ENCODE results near the gene GOLGA6D.
A peak's percentile ranks its signal among the peaks of the same experiment; 100 is the strongest.
"Not testable (repeated sequence)": the region's sequence is repeated elsewhere in the genome, so short reads cannot be mapped to it uniquely, and the experiment has no call there.

Gene GOLGA6D

GRCh38 chr15:75282572-75282971, at the start of gene GOLGA6D:
TSS of gene GOLGA6D (plus strand) at chr15:75282835. CDS start at chr15:75282876, 41 bp downstream.
- DNase-seq (ENCODE audit: low read depth), result not testable (repeated sequence)

- no peak for DNase-seq (ENCODE audit: low read depth)
Measured at GRCh38 chr15:75233504-75234190, 49.0 kb upstream of the GOLGA6D start.

DNA sequence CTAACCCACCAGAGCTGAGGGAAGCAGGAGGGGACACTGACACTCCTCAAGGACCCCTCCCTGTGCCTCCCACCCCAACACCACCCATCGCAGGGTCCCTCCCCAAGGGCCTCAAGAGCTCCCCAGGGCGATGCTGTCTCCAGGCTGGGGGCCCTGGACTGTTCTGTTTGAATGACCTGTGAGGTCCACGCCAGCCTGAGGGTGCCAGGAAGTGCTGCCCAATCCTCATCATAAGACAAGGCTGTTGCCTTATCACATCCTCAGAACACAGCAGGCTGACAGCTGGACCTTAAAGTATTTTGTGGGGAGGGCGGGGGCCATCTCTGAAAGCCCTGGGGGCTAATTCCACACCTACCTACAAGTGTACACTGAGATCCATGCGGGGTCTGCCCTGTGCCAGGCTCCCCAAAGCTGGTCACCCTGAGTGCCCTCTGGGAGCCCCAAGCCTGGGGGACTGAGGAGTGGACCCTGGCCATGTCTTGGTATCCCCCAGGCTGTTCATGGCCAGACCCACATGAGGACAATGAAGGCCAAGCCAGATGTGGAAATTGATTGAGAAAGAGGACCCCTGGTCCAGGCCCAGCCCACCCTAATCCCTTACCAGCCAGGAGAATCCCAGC, 48.3 kb upstream of the GOLGA6D start:
- no peak for DNase-seq (ENCODE audit: low read depth)

- no peak for DNase-seq (ENCODE audit: low read depth)
Measured at GRCh38 chr15:75235051-75235673, 47.5 kb upstream of the GOLGA6D start.

DNA sequence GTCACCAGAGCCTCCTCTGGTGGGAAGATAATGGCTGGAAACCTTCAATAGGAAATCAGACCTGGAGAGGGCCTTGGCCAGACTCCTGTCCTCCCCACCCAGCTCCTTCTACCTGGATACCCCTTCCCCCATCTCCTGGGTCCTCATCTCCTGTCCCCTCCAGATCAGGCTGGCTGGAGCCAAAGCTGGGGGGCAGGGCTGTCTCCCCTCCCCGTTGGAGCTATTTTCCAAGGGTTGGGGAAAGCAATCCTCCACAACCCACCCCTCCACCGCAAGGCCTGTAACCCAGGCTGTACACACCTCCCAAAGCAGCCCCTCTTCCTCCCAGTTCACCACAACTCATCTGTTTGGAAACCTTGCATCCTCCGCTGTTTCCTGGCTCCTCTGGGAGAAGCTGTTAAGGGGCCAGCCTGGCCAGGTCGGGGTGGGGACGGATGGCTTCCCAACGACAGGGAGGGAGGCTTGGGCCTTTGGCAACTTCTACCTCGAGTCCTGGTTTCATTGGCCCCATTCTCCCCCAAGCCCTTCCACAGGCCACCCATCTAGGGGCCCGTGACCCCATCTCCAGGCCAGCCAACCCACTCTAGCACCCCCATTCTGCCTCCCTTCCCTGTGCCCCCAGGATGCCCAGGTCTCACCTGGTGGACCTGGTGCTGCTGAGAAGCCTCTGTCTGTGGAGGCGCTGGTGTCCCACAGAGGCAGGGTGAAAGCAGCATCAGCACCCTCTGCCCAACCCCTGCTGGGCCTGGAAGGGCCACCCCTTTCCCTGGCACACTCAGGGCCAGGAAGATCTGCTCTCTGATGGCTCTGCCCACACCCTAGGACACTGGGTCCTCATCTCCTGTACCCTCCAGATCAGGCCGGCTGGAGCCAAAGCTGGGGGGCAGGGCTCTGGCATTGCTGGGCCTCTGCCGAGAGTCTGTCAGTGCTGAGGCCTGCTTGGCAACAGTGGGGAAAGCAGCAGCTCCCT, 46.6 kb upstream of the GOLGA6D start:
- no peak for DNase-seq (ENCODE audit: low read depth)

DNA sequence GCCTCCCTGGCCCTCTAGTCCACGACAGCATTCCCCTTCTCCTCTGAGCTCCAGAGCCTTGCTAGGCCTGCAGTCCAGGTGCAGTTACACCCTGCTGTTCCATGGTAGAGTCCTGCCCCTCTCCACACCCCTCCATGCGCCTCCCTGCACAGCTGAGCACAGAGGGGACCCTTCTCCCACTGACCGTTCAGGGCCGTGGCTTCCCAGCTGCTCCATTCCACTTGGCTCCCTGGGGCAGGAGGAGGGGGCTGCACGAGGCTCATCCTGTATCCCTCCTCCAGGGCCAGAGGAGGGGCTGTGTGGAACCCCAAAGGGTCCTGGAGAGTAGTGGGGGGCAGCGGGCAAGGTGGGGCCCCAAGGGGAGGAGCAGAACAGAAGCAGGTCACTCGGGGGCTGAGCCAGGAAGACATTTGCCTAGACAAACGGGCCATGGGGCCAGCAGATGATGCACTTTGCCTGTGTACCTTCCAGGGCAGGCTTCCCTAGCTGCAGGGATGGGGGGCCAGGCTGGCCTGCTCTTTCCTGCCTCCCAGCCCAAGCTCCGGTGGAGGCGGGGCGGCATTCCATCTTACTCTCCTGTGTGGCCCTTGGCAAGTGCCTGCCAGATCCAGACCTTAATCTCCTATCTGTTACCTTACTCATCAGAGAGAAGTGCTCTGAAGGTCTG, 45.2 kb upstream of the GOLGA6D start:
- no peak for DNase-seq (ENCODE audit: low read depth)

GRCh38 chr15:75238150-75238549, 44.5 kb upstream of the GOLGA6D start:
- no peak for DNase-seq (ENCODE audit: low read depth)

- DNase-seq (ENCODE audit: low read depth), result not testable (repeated sequence)
Measured at GRCh38 chr15:75245741-75246140, 36.9 kb upstream of the GOLGA6D start.

DNA sequence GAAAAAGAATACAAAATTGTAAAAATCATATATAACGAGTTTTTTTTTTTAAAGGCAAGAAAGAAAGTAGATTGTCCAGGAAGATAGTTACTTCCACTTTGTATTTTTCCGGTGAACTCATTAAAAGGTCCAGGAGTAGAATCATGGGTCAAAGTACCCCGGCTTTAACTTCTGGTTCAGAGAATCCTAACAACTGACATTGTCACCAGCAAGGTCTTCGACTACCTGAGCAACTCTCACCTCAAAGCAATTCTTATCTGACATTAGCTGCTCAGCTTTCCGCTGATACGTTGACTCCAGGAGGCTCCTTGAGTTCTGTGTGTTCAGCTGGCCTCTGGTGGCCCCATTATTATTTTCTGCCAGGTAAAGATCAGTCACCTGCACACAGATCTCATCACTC, 33.6 kb upstream of the GOLGA6D start:
- not testable (repeated sequence) for DNase-seq (ENCODE audit: low read depth)

- no peak for DNase-seq (ENCODE audit: low read depth)
Measured at GRCh38 chr15:75249726-75250125, 32.9 kb upstream of the GOLGA6D start.

DNA sequence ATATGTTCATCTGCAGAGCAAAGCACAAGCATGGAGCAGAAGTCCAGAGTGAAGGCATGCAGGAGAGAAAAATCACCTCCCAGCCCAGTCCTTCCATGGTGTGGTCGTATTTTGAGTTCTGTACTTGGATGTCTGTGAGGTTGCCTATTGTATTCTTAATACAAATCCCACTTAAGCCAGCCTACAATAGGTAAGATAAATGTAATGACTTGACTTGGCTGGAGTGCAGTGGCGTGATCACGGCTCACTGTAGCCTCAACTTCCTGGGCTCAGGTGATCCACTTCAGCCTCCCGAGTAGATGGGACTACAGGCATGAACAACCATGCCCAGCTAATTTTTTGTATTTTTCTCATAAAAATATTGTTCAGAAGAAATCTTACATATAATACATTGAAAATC, 31.3 kb upstream of the GOLGA6D start:
- not testable (repeated sequence) for DNase-seq (ENCODE audit: low read depth)

DNA sequence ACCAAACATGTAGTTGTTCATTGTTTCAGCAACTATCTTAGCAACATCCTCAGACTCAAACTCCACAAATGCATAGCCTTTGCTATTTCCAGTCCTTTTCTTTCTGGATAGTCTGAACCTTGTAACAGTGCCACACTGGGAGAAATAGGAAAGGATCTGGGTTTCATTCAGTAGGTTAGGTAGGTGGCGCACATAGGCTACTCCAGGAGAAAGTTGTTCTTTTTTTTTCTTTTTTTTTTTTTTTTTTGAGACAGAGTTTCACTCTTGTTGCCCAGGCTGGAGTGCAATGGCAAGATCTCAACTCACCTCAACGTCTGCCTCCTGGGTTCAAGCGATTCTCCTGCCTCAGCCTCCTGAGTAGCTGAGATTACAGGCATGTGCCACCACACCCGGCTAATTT, 30.4 kb upstream of the GOLGA6D start:
- DNase-seq (ENCODE audit: low read depth), result not testable (repeated sequence)

DNA sequence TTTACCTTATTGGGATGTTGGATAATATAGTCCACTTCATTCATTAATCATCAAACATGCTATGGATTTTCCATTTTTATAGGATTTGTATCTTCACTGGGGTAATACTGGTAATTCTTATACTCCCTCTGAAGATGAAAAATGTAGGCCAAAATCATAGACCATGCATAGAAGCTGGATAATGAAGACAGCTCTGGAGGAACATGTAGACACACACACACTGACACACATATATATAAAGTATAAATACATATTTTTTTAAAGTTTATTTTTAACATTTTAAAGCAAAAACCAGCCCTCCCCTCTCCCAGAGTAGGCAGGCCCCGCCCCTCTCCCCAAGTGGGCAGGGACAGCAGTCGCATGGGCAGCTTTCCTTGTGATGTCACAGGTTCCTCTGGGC, 24.6 kb upstream of the GOLGA6D start, which contains the start of gene GOLGA6C:
Gene GOLGA6C (plus strand): TSS at position 301 of the 400 bp plus-strand sequence. CDS start 265 bp downstream, outside the sequence.
- not testable (repeated sequence) for DNase-seq (ENCODE audit: low read depth)

- not testable (repeated sequence) for DNase-seq (ENCODE audit: low read depth)
Measured at GRCh38 chr15:75258620-75259343, 23.9 kb upstream of the GOLGA6D start.

- DNase-seq (ENCODE audit: low read depth), result not testable (repeated sequence)
Measured at GRCh38 chr15:75259873-75260272, 22.8 kb upstream of the GOLGA6D start.

GRCh38 chr15:75273751-75274359, 8.8 kb upstream of the GOLGA6D start:
- not testable (repeated sequence) for DNase-seq (ENCODE audit: low read depth)

DNA sequence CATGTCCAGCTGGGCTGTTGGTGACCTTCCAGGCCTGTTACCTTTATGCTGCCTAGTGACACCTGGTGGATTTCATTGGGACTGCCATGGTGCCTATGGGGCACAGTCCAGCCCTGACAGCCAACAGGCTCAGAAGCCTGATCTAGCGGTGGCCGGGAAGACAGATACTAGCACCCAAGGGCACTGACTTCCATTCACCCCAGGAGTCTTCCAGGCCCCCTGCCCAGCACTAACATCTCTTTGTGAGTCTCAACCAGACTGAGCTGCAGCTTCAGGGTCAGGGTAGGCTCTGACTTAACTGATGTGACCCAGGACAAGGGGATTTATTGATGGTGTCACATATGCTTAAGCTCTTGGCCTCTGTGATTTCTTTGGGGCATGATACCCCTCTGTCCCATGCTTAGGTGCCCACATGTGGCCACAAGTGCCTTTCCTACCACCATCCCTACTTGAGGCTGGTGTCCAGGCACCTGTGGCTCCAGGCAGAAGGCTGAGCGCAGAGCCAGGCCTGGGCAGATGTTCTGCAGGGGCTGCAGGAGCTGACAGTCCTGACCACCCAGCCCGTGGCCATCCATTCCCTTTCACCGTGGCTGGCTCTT, 8.0 kb upstream of the GOLGA6D start:
- DNase-seq (ENCODE audit: low read depth), result peak; percentile 30

GRCh38 chr15:75275617-75276016, 7.0 kb upstream of the GOLGA6D start:
- not testable (repeated sequence) for DNase-seq (ENCODE audit: low read depth)

GRCh38 chr15:75278497-75278896, 4.1 kb upstream of the GOLGA6D start:
- not testable (repeated sequence) for DNase-seq (ENCODE audit: low read depth)

DNA sequence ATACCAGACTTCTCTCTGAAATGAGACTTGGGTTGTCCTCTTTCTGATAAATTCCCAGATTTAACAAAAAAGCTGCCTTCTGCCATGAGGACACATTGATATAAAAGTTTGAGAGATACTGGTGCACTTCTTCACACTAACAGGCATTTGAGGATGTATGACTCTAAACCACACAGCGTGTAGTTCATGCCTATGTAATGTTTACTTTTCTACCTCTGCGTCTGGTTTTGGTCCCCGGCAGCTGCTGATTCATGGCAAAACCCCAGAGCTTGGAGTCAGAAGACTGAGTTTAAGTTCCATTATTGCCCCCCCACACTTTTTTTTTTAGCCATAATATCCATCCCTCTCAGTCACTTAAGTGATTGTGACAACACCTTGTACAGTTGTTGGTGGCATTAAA, 1.5 kb downstream of the GOLGA6D start:
- DNase-seq (ENCODE audit: low read depth), result not testable (repeated sequence)
